Colonic mucosa (tissue), 4 donors: ENCODE measurements around the gene GRM5. TPM values are rescaled to one million over a fixed set of nuclear protein-coding genes. Genes with fewer than 3 reads are reported as not detected.
"Not testable (repeated sequence)": the region's sequence is repeated elsewhere in the genome, so short reads cannot be mapped to it uniquely, and the experiment has no call there.

Experiments used
- DNase-seq: peaks from one replicate; pipeline ENCODE4 v3.0.0-alpha.2; 2020
- H3K27ac ChIP-seq: fragments of 200-600 bp; one replicate; pipeline ENCODE4 v1.8.0; 2021
- H3K27me3 ChIP-seq: fragments of 200-600 bp; one replicate; pipeline ENCODE4 v1.8.0; 2021
- H3K36me3 ChIP-seq: fragments of 200-600 bp; one replicate; pipeline ENCODE4 v1.8.0; 2021
- H3K4me1 ChIP-seq: fragments of 200-600 bp; one replicate; pipeline ENCODE4 v1.8.0; 2021; ENCODE audit warnings: mild to moderate bottlenecking
- H3K4me3 ChIP-seq: fragments of 200-600 bp; one replicate; pipeline ENCODE4 v1.8.0; 2021
- H3K9ac ChIP-seq, 2 donors: one replicate each; pipeline ENCODE4 v1.7.0; 2013; ENCODE audit warnings: control low read depth in 2 of 2, low read depth in 2 of 2, low read length in 2 of 2
- H3K9me3 ChIP-seq: fragments of 200-600 bp; one replicate; pipeline ENCODE4 v1.8.0; 2021
- intact Hi-C: fragments of 100-400 bp; cut with DNase I; formaldehyde crosslinking; loops from one replicate; pipeline ENCODE4 v1.14.1; 2022
- total RNA-seq, 2 donors: library from RNA; stranded (reverse); fragmentation: NEBNext Ultra II Directional in 1 of 2; extraction: Animal tissue kit (Norgen Biotek cat#: 25700) in 1 of 2; gene quantifications; one replicate each; pipeline ENCODE4 v1.2.1, GENCODE V29; 2021
- TF ChIP-seq, protein P1 (sequence below): fragments of 200-600 bp; IDR thresholded peaks from one replicate; pipeline ENCODE4 v1.8.0; 2022; ENCODE audit warnings: antibody characterized with exemption, mild to moderate bottlenecking
- donor health status: healthy.
- donor health status: DM: no; HTN: no; CAD: no.
- donor health status: DM: no; HTN: no; CAD: no.

GRM5 gene
- total RNA-seq, 2 donors from 2014 or later, result not detected

DNA sequence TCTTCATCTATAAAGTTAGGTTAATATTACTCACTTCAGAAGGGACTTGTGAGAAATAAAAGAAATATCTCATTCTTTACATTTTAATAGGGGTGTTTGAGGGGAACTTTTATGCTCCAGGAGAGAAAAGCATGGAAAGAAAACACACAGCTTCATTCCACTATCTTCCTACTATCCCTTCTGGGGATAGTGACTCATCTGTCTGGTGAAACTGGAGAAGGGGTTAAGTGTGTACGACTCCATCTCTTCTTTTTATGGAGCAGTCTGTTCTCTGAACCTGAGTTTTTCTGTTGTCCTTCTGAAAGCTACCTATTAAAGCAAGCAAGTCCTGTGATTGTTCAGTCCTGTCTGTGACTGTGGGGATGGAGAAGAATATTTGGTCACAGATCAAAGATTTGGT lies 227.6 kb downstream of the GRM5 start:
- H3K4me1 ChIP-seq, H3K27me3 ChIP-seq, intact Hi-C loops, H3K27ac ChIP-seq, H3K9me3 ChIP-seq, H3K4me3 ChIP-seq, H3K9ac ChIP-seq, H3K36me3 ChIP-seq, DNase-seq: not testable (repeated sequence)

DNA sequence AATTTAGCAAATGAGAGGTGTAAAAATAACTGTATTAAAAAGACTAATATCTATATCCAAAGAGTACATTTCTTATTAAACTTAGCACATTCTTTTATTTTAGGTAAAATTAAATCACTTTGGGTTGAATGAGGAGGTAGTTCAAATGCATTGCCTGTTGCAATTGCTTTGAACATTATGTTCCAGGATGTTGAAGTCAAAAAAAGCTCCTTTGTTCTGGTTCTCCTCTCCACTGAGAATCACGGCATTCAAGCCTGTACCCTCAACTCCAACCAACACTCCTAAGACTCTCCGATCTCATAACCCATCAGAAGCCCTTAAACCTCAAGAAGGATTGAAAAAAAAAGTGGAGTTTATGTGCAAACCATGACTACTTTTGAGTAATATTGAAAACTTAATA lies 230.1 kb downstream of the GRM5 start:
- H3K9me3 ChIP-seq, intact Hi-C loops: not testable (repeated sequence)

DNA sequence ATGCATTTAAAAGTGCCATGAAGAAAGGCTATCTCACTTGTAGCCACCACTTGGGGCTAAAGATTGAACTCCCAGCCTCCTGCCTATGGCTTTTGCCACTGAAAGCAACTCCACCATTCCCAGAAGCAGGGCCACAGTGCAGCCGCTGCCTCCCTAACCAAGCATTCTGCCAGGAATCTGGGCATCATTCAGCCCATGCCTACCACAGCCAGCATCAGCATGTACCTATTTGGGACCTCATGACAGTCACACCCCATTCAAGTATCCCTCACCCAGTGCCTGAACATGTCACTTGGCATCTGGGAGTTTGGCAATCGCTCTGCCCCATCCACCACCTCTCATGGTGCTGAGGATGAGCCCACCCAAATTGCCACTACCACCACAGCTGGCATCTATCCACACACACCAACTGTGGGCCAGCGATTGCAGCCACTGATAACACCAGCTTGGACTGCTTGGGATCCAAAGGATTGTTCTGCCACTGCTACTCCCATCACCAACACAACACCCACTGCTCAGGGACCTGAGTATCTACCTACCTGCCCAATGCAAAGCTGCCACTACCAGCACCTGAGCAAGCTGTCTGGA lies 234.4 kb downstream of the GRM5 start:
- intact Hi-C loops, result no loop called here
- Histone ChIP-seq H3K36me3 (no peaks in the 10 kb centered on the region), H3K27ac (no peak overlapping the region), H3K4me1 (no peaks in the 10 kb centered on the region), H3K4me3 (no peak overlapping the region), H3K9me3 (no peaks in the 10 kb centered on the region), H3K9ac (no peak overlapping the region), H3K27me3 (no peaks in the 10 kb centered on the region)
- DNase-seq, result no peak
- TF ChIP-seq, protein P1, sequence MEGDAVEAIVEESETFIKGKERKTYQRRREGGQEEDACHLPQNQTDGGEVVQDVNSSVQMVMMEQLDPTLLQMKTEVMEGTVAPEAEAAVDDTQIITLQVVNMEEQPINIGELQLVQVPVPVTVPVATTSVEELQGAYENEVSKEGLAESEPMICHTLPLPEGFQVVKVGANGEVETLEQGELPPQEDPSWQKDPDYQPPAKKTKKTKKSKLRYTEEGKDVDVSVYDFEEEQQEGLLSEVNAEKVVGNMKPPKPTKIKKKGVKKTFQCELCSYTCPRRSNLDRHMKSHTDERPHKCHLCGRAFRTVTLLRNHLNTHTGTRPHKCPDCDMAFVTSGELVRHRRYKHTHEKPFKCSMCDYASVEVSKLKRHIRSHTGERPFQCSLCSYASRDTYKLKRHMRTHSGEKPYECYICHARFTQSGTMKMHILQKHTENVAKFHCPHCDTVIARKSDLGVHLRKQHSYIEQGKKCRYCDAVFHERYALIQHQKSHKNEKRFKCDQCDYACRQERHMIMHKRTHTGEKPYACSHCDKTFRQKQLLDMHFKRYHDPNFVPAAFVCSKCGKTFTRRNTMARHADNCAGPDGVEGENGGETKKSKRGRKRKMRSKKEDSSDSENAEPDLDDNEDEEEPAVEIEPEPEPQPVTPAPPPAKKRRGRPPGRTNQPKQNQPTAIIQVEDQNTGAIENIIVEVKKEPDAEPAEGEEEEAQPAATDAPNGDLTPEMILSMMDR, result no peak

More for the DNA sequence above, 230.1 kb downstream of the GRM5 start:
- H3K4me1 ChIP-seq, H3K9ac ChIP-seq, DNase-seq, H3K27ac ChIP-seq, H3K4me3 ChIP-seq, H3K27me3 ChIP-seq, H3K36me3 ChIP-seq: not testable (repeated sequence)

DNA sequence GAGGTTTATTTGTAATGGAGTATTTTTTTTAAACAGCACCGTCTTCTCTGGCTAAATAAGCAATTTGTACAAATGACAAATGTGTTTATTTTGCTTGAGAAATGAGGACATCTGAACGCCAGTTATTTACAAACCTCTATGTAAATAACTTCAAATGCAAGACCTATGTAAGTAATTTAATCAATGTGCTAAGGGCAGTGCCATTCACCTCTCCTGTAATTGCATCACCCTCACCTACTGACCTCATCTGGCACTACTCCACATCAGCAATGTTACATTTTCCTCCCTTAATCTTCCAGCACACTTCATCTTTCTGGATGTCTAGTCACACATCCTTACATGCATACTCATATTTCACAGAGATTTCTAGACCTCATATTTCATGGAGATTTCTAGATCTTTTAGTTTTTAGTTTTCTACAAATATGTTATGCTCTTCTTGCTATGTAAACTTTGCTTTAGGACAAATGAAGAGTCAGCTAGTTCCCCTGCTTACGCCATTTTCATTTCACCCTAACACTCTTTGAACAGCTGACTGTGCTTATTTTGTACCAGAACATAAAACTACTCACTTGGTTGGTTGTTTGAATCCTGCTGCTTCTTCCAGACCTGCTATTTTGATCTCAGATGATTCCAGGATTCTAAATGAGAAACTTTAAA lies 238.6 kb downstream of the GRM5 start:
- intact Hi-C loops, result no loop called here
- Histone ChIP-seq H3K27ac (no peak overlapping the region), H3K4me1 (no peaks in the 10 kb centered on the region), H3K9ac (no peak overlapping the region), H3K36me3 (no peaks in the 10 kb centered on the region), H3K9me3 (no peaks in the 10 kb centered on the region), H3K4me3 (no peak overlapping the region), H3K27me3 (no peaks in the 10 kb centered on the region)
- TF ChIP-seq, protein P1, result no peak
- no peak for DNase-seq

DNA sequence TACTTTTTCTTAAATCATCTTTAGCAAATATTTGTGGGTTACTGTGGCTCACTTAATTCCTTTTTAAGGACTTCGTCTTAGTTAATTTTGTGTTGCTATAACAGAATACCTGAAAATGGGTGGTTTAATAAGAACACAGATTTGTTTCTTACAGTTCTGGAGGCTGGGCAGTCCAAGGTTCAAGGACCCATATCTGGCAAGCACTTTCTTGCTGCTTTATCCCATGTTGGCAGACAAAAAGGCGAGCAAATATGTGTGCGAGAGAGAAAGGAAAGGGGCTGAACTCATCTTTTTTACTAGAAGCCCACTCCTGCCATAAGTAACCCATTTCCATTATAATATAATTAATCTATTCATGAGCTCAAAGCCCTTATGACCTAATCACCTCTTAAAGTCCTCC lies 246.2 kb downstream of the GRM5 start:
- DNase-seq, result no peak
- TF ChIP-seq, protein P1, result no peak
- intact Hi-C loops, result no loop called here
- H3K27me3 ChIP-seq, result no peaks in the 10 kb centered on the region
- H3K36me3 ChIP-seq, result no peaks in the 10 kb centered on the region
- no peaks in the 10 kb centered on the region for H3K4me1 ChIP-seq
- H3K9ac ChIP-seq, result no peak overlapping the region
- no peak overlapping the region for H3K27ac ChIP-seq
- no peak overlapping the region for H3K4me3 ChIP-seq
- H3K9me3 ChIP-seq, result no peaks in the 10 kb centered on the region

DNA sequence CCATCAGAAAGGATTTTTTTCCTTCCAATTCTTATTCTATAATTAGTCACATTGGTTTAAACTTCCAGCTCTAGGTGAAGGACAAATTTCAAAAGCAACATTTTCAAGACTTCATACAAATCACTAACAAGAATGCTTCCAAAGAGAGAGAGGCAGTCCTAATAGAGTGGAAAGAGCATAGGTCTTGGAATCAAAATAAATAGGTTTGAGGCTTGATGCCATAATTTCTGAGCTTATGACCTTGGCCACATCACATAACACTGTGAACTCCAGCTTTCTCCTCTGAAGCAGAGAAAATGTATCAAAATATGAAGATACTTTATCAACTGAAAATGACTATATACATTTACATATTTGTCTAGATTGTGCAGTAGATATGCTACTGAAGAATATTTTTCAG lies 246.8 kb downstream of the GRM5 start:
- intact Hi-C loops, result no loop called here
- no peak for DNase-seq
- Histone ChIP-seq H3K4me3 (no peak overlapping the region), H3K4me1 (no peaks in the 10 kb centered on the region), H3K36me3 (no peaks in the 10 kb centered on the region), H3K27me3 (no peaks in the 10 kb centered on the region), H3K9me3 (no peaks in the 10 kb centered on the region), H3K9ac (no peak overlapping the region), H3K27ac (no peak overlapping the region)
- TF ChIP-seq, protein P1, result no peak
